ENCODE data around the gene HIVEP1. TPM values are rescaled to one million over a fixed set of nuclear protein-coding genes. Genes with fewer than 3 reads are reported as not detected.
A peak's percentile ranks its signal among the peaks of the same experiment; 100 is the strongest.

Gene HIVEP1
- total and polyA plus RNA-seq, 3 experiments from 2014 or later = 2.8 to 37.1 (median 33.5) TPM

- Histone ChIP-seq H3K4me3 (ENCODE audit: low read length) (no peak overlapping the region), H3K36me3 (ENCODE audit: insufficient read depth, low read length) (no peaks in the 10 kb centered on the region), H3K27ac (ENCODE audit: low read depth, low read length) (no peak overlapping the region), H3K4me1 (ENCODE audit: insufficient read depth, low read length) (peaks cover 18% of the 10 kb centered on the region), H3K27me3 (ENCODE audit: insufficient read depth, low read length, poor library complexity, severe bottlenecking) (no peaks in the 10 kb centered on the region), H3K9me3 (ENCODE audit: low read length) (no peaks in the 10 kb centered on the region)
- Mint-ChIP-seq H3K9me3 (no peaks in the 10 kb centered on the region), H3K4me3 (peak overlapping the region in 1 of 7 donors; percentile 13), H3K4me1 (peaks cover 12 to 20% (median 20%) of the 10 kb centered on the region in 3 donors), H3K27me3 (no peaks in the 10 kb centered on the region), H3K36me3 (peaks cover 32 to 46% (median 46%) of the 10 kb centered on the region in 3 donors), H3K27ac (peak overlapping the region in 4 of 8 donors; percentile 33 to 84 (median 37))
- ChIA-PET POLR2A (no interaction called here), CTCF (no interaction called here)
- DNase-seq = no peak
These were observed 126.8 kb downstream of the HIVEP1 start for GRCh38 chr6:12138936-12139335.

- H3K27ac Mint-ChIP-seq = peak overlapping the region in 7 of 8 donors; percentile 1 to 51 (median 16)
- DNase-seq = no peak
- no peaks in the 10 kb centered on the region for H3K27me3 ChIP-seq (ENCODE audit: insufficient read depth, low read length, poor library complexity, severe bottlenecking)
- H3K27me3 Mint-ChIP-seq = no peaks in the 10 kb centered on the region
- H3K4me3 Mint-ChIP-seq = no peak overlapping the region
- no peaks in the 10 kb centered on the region for H3K4me1 ChIP-seq (ENCODE audit: insufficient read depth, low read length)
- no peak overlapping the region for H3K27ac ChIP-seq (ENCODE audit: low read depth, low read length)
- H3K36me3 Mint-ChIP-seq = peaks cover 0 to 1% (median 0%) of the 10 kb centered on the region in 3 donors
- POLR2A ChIA-PET = no interaction called here
- H3K9me3 Mint-ChIP-seq = no peaks in the 10 kb centered on the region
- peaks cover 3 to 11% (median 7%) of the 10 kb centered on the region in 3 donors for H3K4me1 Mint-ChIP-seq
- H3K36me3 ChIP-seq (ENCODE audit: insufficient read depth, low read length) = no peaks in the 10 kb centered on the region
- no peak overlapping the region for H3K4me3 ChIP-seq (ENCODE audit: low read length)
- CTCF ChIA-PET = no interaction called here
- no peaks in the 10 kb centered on the region for H3K9me3 ChIP-seq (ENCODE audit: low read length)
These were observed 135.6 kb downstream of the HIVEP1 start for GRCh38 chr6:12147557-12148316.

GRCh38 chr6:12148317-12148801 lies 136.2 kb downstream of the HIVEP1 start:
- Mint-ChIP-seq H3K27me3 (no peaks in the 10 kb centered on the region), H3K9me3 (no peaks in the 10 kb centered on the region), H3K27ac (peak overlapping the region in 7 of 8 donors; percentile 1 to 55 (median 24)), H3K4me1 (peaks cover 3 to 11% (median 7%) of the 10 kb centered on the region in 3 donors), H3K36me3 (peaks cover 0 to 1% (median 0%) of the 10 kb centered on the region in 3 donors), H3K4me3 (no peak overlapping the region)
- POLR2A ChIA-PET = no interaction called here
- CTCF ChIA-PET = no interaction called here
- H3K4me3 ChIP-seq (ENCODE audit: low read length) = no peak overlapping the region
- H3K27me3 ChIP-seq (ENCODE audit: insufficient read depth, low read length, poor library complexity, severe bottlenecking) = no peaks in the 10 kb centered on the region
- no peaks in the 10 kb centered on the region for H3K9me3 ChIP-seq (ENCODE audit: low read length)
- no peak for DNase-seq
- H3K4me1 ChIP-seq (ENCODE audit: insufficient read depth, low read length) = no peaks in the 10 kb centered on the region
- no peak overlapping the region for H3K27ac ChIP-seq (ENCODE audit: low read depth, low read length)
- no peaks in the 10 kb centered on the region for H3K36me3 ChIP-seq (ENCODE audit: insufficient read depth, low read length)

- H3K27ac ChIP-seq (ENCODE audit: low read depth, low read length) = no peak overlapping the region
- H3K4me3 ChIP-seq (ENCODE audit: low read length) = no peak overlapping the region
- ChIA-PET CTCF (no interaction called here), POLR2A (no interaction called here)
- H3K36me3 ChIP-seq (ENCODE audit: insufficient read depth, low read length) = no peaks in the 10 kb centered on the region
- no peaks in the 10 kb centered on the region for H3K27me3 Mint-ChIP-seq
- peaks cover 3 to 11% (median 7%) of the 10 kb centered on the region in 3 donors for H3K4me1 Mint-ChIP-seq
- H3K27me3 ChIP-seq (ENCODE audit: insufficient read depth, low read length, poor library complexity, severe bottlenecking) = no peaks in the 10 kb centered on the region
- H3K9me3 ChIP-seq (ENCODE audit: low read length) = no peaks in the 10 kb centered on the region
- H3K4me3 Mint-ChIP-seq = no peak overlapping the region
- no peaks in the 10 kb centered on the region for H3K9me3 Mint-ChIP-seq
- H3K4me1 ChIP-seq (ENCODE audit: insufficient read depth, low read length) = no peaks in the 10 kb centered on the region
- peaks cover 0 to 1% (median 0%) of the 10 kb centered on the region in 3 donors for H3K36me3 Mint-ChIP-seq
- DNase-seq = no peak
- peak overlapping the region in 5 of 8 donors; percentile 1 to 55 (median 31) for H3K27ac Mint-ChIP-seq
These were observed 136.7 kb downstream of the HIVEP1 start for GRCh38 chr6:12148841-12149240.

GRCh38 chr6:12149944-12150510 lies 137.9 kb downstream of the HIVEP1 start:
- Histone ChIP-seq H3K4me1 (ENCODE audit: insufficient read depth, low read length) (no peaks in the 10 kb centered on the region), H3K27ac (ENCODE audit: low read depth, low read length) (no peak overlapping the region), H3K9me3 (ENCODE audit: low read length) (no peaks in the 10 kb centered on the region), H3K36me3 (ENCODE audit: insufficient read depth, low read length) (no peaks in the 10 kb centered on the region), H3K27me3 (ENCODE audit: insufficient read depth, low read length, poor library complexity, severe bottlenecking) (no peaks in the 10 kb centered on the region), H3K4me3 (ENCODE audit: low read length) (no peak overlapping the region)
- DNase-seq = no peak
- ChIA-PET POLR2A (no interaction called here), CTCF (interaction anchor here (0.8 kb wide), 1 partner anchor 83 kb away, joined by 4 read pairs; no protein-coding TSS in a partner anchor)
- Mint-ChIP-seq H3K27ac (no peak overlapping the region), H3K36me3 (peaks cover under 1 to 3% (median under 1%) of the 10 kb centered on the region in 3 donors), H3K9me3 (no peaks in the 10 kb centered on the region), H3K27me3 (no peaks in the 10 kb centered on the region), H3K4me3 (no peak overlapping the region), H3K4me1 (peaks cover 3 to 11% (median 11%) of the 10 kb centered on the region in 3 donors)

- ChIA-PET CTCF (interaction anchor here (0.8 kb wide), 1 partner anchor 82 kb away, joined by 4 read pairs; no protein-coding TSS in a partner anchor), POLR2A (no interaction called here)
- Mint-ChIP-seq H3K27ac (no peak overlapping the region), H3K4me3 (no peak overlapping the region), H3K36me3 (peaks cover 3 to 5% (median 5%) of the 10 kb centered on the region in 3 donors), H3K27me3 (no peaks in the 10 kb centered on the region), H3K9me3 (no peaks in the 10 kb centered on the region), H3K4me1 (peaks cover 3 to 20% (median 14%) of the 10 kb centered on the region in 3 donors)
- no peaks in the 10 kb centered on the region for H3K36me3 ChIP-seq (ENCODE audit: insufficient read depth, low read length)
- H3K27me3 ChIP-seq (ENCODE audit: insufficient read depth, low read length, poor library complexity, severe bottlenecking) = no peaks in the 10 kb centered on the region
- H3K27ac ChIP-seq (ENCODE audit: low read depth, low read length) = no peak overlapping the region
- no peak overlapping the region for H3K4me3 ChIP-seq (ENCODE audit: low read length)
- H3K4me1 ChIP-seq (ENCODE audit: insufficient read depth, low read length) = no peaks in the 10 kb centered on the region
- DNase-seq = peak in 3 of 5 donors; percentile 9 to 51 (median 41)
- no peaks in the 10 kb centered on the region for H3K9me3 ChIP-seq (ENCODE audit: low read length)
These were observed 138.8 kb downstream of the HIVEP1 start for GRCh38 chr6:12150812-12151432.

- Histone ChIP-seq H3K9me3 (ENCODE audit: low read length) (no peaks in the 10 kb centered on the region), H3K27me3 (ENCODE audit: insufficient read depth, low read length, poor library complexity, severe bottlenecking) (no peaks in the 10 kb centered on the region), H3K27ac (ENCODE audit: low read depth, low read length) (no peak overlapping the region), H3K4me3 (ENCODE audit: low read length) (no peak overlapping the region), H3K4me1 (ENCODE audit: insufficient read depth, low read length) (no peaks in the 10 kb centered on the region), H3K36me3 (ENCODE audit: insufficient read depth, low read length) (no peaks in the 10 kb centered on the region)
- Mint-ChIP-seq H3K4me3 (no peak overlapping the region), H3K4me1 (peaks cover 3 to 23% (median 14%) of the 10 kb centered on the region in 3 donors), H3K36me3 (peaks cover 4 to 6% (median 5%) of the 10 kb centered on the region in 3 donors), H3K9me3 (no peaks in the 10 kb centered on the region), H3K27ac (peak overlapping the region in 1 of 8 donors; percentile 7), H3K27me3 (no peaks in the 10 kb centered on the region)
- POLR2A ChIA-PET = no interaction called here
- CTCF ChIA-PET = no interaction called here
- DNase-seq = no peak
These were observed 139.3 kb downstream of the HIVEP1 start for GRCh38 chr6:12151433-12151820.

Data from CD8-positive, alpha-beta memory T cell (primary cell).